Panc1 (cell line): ENCODE results near the gene LRRN3.

ENCODE experiments used
- CTCF ChIP-seq: fragments of 450-650 bp; IDR thresholded peaks from 2 replicates; pipeline ENCODE4 v1.5.1; 2017; ENCODE audit warnings: mild to moderate bottlenecking
- SIN3A ChIP-seq: IDR thresholded peaks from 2 replicates; pipeline ENCODE4 v1.6.1; 2012; ENCODE audit warnings: low read depth, mild to moderate bottlenecking, low read length, moderate library complexity, borderline replicate concordance; ENCODE audit not compliant: insufficient read depth
- TF ChIP-seq, protein P1 (sequence below), 2 experiments: IDR thresholded peaks; 2 replicates each; pipeline ENCODE4 v1.6.1; 2011 to 2012; ENCODE audit warnings: low read depth in 2 of 2, control low read depth in 1 of 2, low read length in 1 of 2, mild to moderate bottlenecking in 1 of 2, moderate library complexity in 1 of 2; ENCODE audit not compliant: insufficient read depth in 1 of 2

DNA sequence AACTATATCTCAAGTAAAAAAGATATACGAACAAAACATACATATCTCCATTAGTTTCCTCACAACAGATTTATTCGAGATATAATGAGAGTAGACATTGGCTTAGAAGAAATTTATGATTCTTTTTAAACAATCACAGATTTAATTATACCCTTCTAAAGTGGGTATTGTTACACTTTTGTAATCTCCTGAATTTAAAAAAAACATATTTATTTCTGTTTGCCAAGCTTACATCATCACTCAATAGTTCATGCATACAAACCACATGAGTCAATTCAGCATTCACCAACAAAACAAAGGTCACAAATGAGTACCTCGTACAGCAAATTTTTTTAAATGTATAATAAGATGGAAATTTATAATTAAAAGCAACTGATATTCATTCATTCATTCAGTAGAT lies 17.6 kb downstream of the LRRN3 start:
- TF ChIP-seq CTCF (no peak), SIN3A (no peak)
- TF ChIP-seq, protein P1, sequence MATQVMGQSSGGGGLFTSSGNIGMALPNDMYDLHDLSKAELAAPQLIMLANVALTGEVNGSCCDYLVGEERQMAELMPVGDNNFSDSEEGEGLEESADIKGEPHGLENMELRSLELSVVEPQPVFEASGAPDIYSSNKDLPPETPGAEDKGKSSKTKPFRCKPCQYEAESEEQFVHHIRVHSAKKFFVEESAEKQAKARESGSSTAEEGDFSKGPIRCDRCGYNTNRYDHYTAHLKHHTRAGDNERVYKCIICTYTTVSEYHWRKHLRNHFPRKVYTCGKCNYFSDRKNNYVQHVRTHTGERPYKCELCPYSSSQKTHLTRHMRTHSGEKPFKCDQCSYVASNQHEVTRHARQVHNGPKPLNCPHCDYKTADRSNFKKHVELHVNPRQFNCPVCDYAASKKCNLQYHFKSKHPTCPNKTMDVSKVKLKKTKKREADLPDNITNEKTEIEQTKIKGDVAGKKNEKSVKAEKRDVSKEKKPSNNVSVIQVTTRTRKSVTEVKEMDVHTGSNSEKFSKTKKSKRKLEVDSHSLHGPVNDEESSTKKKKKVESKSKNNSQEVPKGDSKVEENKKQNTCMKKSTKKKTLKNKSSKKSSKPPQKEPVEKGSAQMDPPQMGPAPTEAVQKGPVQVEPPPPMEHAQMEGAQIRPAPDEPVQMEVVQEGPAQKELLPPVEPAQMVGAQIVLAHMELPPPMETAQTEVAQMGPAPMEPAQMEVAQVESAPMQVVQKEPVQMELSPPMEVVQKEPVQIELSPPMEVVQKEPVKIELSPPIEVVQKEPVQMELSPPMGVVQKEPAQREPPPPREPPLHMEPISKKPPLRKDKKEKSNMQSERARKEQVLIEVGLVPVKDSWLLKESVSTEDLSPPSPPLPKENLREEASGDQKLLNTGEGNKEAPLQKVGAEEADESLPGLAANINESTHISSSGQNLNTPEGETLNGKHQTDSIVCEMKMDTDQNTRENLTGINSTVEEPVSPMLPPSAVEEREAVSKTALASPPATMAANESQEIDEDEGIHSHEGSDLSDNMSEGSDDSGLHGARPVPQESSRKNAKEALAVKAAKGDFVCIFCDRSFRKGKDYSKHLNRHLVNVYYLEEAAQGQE (IDR thresholded peaks at IDR 0.05; ENCODE audit: insufficient read depth in 1 of 2, low read depth in 2 of 2, low read length in 1 of 2) = no peak
